Measurements from ENCODE around the gene MIPEP. TPM values are rescaled to one million over a fixed set of nuclear protein-coding genes. Genes with fewer than 3 reads are reported as not detected.

MIPEP gene
- total RNA-seq, 1 donor from 2014 or later: 13.0 TPM

DNA sequence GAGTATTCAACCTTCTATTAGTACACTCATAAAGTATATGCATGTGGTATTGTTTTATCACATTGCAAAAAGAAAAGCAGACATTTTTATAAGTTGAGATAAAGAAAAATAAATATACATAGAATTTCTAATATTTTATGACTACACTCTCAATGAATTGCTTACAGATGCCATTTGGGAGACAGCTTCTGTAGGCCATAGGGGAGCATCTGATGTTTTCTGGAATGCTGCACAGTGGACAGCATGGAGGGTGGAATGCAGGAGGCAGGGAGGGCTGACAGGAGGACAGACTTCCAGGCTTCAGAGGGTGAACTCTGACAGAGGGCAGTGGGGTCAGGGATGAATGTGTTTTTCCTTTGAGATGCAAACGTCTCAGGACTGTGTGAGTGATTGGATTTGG lies 45.8 kb downstream of the MIPEP start:
- no peaks in the 10 kb centered on the region for H3K9me3 ChIP-seq (ENCODE audit: insufficient read depth, low read depth, low read length)
- no peaks in the 10 kb centered on the region for H3K27me3 ChIP-seq (ENCODE audit: insufficient read depth, low read length)
- no peaks in the 10 kb centered on the region for H3K79me2 ChIP-seq (ENCODE audit: insufficient read depth, low read length)
- Mint-ChIP-seq H3K4me1 (ENCODE audit: low read depth, unreplicated experiment) (peaks cover 8% of the 10 kb centered on the region), H3K4me3 (ENCODE audit: unreplicated experiment) (no peak overlapping the region), H3K9me3 (ENCODE audit: unreplicated experiment) (no peaks in the 10 kb centered on the region), H3K36me3 (ENCODE audit: low read depth, unreplicated experiment) (peaks cover 5% of the 10 kb centered on the region), H3K27me3 (ENCODE audit: low read depth, unreplicated experiment) (no peaks in the 10 kb centered on the region), H3K27ac (ENCODE audit: unreplicated experiment) (no peak overlapping the region)
- no peaks in the 10 kb centered on the region for H3K36me3 ChIP-seq (ENCODE audit: insufficient read depth, low read length)
- no peak overlapping the region for H3K9ac ChIP-seq (ENCODE audit: low read length)
- no peak overlapping the region for H3K4me3 ChIP-seq (ENCODE audit: insufficient read depth, low read depth, low read length)
- H4K20me1 ChIP-seq (ENCODE audit: insufficient read depth, low read length): no peaks in the 10 kb centered on the region
- no peak overlapping the region for H3K4me2 ChIP-seq (ENCODE audit: low read length)
- no peak overlapping the region for H2AFZ ChIP-seq (ENCODE audit: low read depth, low read length)
- no peaks in the 10 kb centered on the region for H3K4me1 ChIP-seq (ENCODE audit: insufficient read depth, low read length)
- FAIRE-seq: no peak
- no peak for DNase-seq (ENCODE audit: low read depth)
- no peak for TF ChIP-seq EZH2 (IDR thresholded peaks at IDR 0.05; ENCODE audit: insufficient read depth, low read length)
- TF ChIP-seq, protein P1, sequence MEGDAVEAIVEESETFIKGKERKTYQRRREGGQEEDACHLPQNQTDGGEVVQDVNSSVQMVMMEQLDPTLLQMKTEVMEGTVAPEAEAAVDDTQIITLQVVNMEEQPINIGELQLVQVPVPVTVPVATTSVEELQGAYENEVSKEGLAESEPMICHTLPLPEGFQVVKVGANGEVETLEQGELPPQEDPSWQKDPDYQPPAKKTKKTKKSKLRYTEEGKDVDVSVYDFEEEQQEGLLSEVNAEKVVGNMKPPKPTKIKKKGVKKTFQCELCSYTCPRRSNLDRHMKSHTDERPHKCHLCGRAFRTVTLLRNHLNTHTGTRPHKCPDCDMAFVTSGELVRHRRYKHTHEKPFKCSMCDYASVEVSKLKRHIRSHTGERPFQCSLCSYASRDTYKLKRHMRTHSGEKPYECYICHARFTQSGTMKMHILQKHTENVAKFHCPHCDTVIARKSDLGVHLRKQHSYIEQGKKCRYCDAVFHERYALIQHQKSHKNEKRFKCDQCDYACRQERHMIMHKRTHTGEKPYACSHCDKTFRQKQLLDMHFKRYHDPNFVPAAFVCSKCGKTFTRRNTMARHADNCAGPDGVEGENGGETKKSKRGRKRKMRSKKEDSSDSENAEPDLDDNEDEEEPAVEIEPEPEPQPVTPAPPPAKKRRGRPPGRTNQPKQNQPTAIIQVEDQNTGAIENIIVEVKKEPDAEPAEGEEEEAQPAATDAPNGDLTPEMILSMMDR (IDR thresholded peaks at IDR 0.05; ENCODE audit: insufficient read depth, low read depth, low read length): no peak
- H3K27ac ChIP-seq (ENCODE audit: low read depth, low read length): no peak overlapping the region

DNA sequence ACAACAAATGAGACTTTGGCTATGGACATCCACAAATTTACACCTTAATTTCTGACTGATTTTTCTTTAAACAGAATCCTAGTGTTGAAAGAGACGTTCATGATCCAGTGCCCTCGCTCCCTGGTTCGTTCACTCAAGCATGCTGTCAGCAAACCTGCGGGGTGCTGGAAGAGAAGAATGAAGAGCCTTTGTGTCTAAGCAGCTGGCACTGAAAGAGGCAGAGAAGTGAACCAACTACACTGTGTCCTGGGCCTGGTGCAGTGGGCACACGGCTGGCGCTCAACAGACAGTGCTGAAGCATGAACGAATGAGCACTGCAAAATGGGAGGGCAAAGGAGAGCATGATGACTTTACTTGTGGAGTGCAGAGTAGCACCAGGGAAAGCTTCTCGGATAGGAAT lies 46.8 kb downstream of the MIPEP start:
- no peak for TF ChIP-seq EZH2 (IDR thresholded peaks at IDR 0.05; ENCODE audit: insufficient read depth, low read length)
- TF ChIP-seq, protein P1 (IDR thresholded peaks at IDR 0.05; ENCODE audit: insufficient read depth, low read depth, low read length): no peak
- Mint-ChIP-seq H3K36me3 (ENCODE audit: low read depth, unreplicated experiment) (peaks cover 3% of the 10 kb centered on the region), H3K27me3 (ENCODE audit: low read depth, unreplicated experiment) (no peaks in the 10 kb centered on the region), H3K4me1 (ENCODE audit: low read depth, unreplicated experiment) (peaks cover 8% of the 10 kb centered on the region), H3K4me3 (ENCODE audit: unreplicated experiment) (no peak overlapping the region), H3K9me3 (ENCODE audit: unreplicated experiment) (no peaks in the 10 kb centered on the region), H3K27ac (ENCODE audit: unreplicated experiment) (no peak overlapping the region)
- FAIRE-seq (no peak), DNase-seq (ENCODE audit: low read depth) (no peak)
- Histone ChIP-seq H3K36me3 (ENCODE audit: insufficient read depth, low read length) (no peaks in the 10 kb centered on the region), H4K20me1 (ENCODE audit: insufficient read depth, low read length) (no peaks in the 10 kb centered on the region), H3K27ac (ENCODE audit: low read depth, low read length) (no peak overlapping the region), H3K9ac (ENCODE audit: low read length) (no peak overlapping the region), H3K4me2 (ENCODE audit: low read length) (no peak overlapping the region), H3K4me1 (ENCODE audit: insufficient read depth, low read length) (no peaks in the 10 kb centered on the region), H3K27me3 (ENCODE audit: insufficient read depth, low read length) (no peaks in the 10 kb centered on the region), H3K9me3 (ENCODE audit: insufficient read depth, low read depth, low read length) (no peaks in the 10 kb centered on the region), H3K79me2 (ENCODE audit: insufficient read depth, low read length) (no peaks in the 10 kb centered on the region), H3K4me3 (ENCODE audit: insufficient read depth, low read depth, low read length) (no peak overlapping the region), H2AFZ (ENCODE audit: low read depth, low read length) (no peak overlapping the region)

DNA sequence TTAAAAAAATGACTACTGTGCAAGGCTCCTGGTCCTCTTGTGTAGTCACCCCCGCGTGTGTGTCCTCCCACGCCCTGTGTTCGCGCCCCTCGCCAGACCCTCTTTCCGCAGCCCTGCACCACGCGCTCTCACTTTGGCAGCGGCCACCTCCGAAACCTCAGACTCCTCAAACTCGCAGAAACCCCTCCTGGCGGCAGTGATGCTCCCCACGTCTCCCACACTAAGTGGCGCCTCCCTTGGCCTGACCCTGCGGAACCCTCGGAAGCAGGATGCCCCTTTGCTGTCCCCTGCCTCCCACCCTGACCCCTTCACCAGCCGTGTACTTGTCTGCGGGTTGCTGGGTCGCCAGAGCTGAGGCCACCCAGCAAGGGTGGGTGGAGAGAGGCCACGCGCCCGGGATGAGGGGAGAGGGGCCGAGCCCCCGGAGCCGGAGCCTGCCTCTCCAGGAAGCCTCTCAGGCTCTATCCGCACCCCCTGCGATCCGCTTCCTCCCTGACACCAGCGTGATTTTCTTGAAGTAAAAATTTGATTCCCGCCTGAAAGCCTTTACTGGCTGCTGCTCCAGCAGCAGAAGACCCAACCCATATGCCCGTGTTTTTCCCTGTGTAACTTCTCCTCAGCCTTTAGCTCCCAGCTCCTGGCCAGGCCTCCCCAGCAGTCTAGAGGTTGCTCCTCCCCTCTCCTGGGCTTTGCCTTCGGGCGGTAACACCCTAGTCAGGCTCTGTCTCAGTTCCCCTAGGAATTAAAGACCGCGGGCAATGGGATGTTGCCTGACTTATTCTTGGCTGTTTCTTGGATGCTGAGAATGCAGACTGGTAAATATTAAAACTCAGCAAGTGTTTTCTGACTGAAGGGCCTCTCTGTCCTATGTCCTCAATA lies 55.2 kb downstream of the MIPEP start:
- H3K9ac ChIP-seq (ENCODE audit: low read length): no peak overlapping the region
- DNase-seq (ENCODE audit: low read depth) (no peak), FAIRE-seq (no peak)
- no peaks in the 10 kb centered on the region for H3K36me3 ChIP-seq (ENCODE audit: insufficient read depth, low read length)
- H3K4me2 ChIP-seq (ENCODE audit: low read length): no peak overlapping the region
- H4K20me1 ChIP-seq (ENCODE audit: insufficient read depth, low read length): no peaks in the 10 kb centered on the region
- H3K9me3 ChIP-seq (ENCODE audit: insufficient read depth, low read depth, low read length): no peaks in the 10 kb centered on the region
- H3K27ac Mint-ChIP-seq (ENCODE audit: unreplicated experiment): no peak overlapping the region
- TF ChIP-seq EZH2 (IDR thresholded peaks at IDR 0.05; ENCODE audit: insufficient read depth, low read length): no peak
- TF ChIP-seq, protein P1 (IDR thresholded peaks at IDR 0.05; ENCODE audit: insufficient read depth, low read depth, low read length): no peak
- H3K79me2 ChIP-seq (ENCODE audit: insufficient read depth, low read length): no peaks in the 10 kb centered on the region
- H3K4me1 ChIP-seq (ENCODE audit: insufficient read depth, low read length): no peaks in the 10 kb centered on the region
- H3K27ac ChIP-seq (ENCODE audit: low read depth, low read length): no peak overlapping the region
- H3K36me3 Mint-ChIP-seq (ENCODE audit: low read depth, unreplicated experiment): peaks cover 12% of the 10 kb centered on the region
- H3K27me3 ChIP-seq (ENCODE audit: insufficient read depth, low read length): no peaks in the 10 kb centered on the region
- H3K9me3 Mint-ChIP-seq (ENCODE audit: unreplicated experiment): no peaks in the 10 kb centered on the region
- no peaks in the 10 kb centered on the region for H3K27me3 Mint-ChIP-seq (ENCODE audit: low read depth, unreplicated experiment)
- H3K4me3 Mint-ChIP-seq (ENCODE audit: unreplicated experiment): no peak overlapping the region
- no peak overlapping the region for H2AFZ ChIP-seq (ENCODE audit: low read depth, low read length)
- H3K4me1 Mint-ChIP-seq (ENCODE audit: low read depth, unreplicated experiment): no peaks in the 10 kb centered on the region
- no peak overlapping the region for H3K4me3 ChIP-seq (ENCODE audit: insufficient read depth, low read depth, low read length)
